Colonic mucosa (tissue), 4 donors: ENCODE measurements around the gene TM7SF3. TPM values are rescaled to one million over a fixed set of nuclear protein-coding genes. Genes with fewer than 3 reads are reported as not detected.
A peak's percentile ranks its signal among the peaks of the same experiment; 100 is the strongest.

Experiments used
- DNase-seq: peaks from one replicate; pipeline ENCODE4 v3.0.0-alpha.2; 2020
- H3K27ac ChIP-seq: fragments of 200-600 bp; one replicate; pipeline ENCODE4 v1.8.0; 2021
- H3K27me3 ChIP-seq: fragments of 200-600 bp; one replicate; pipeline ENCODE4 v1.8.0; 2021
- H3K36me3 ChIP-seq: fragments of 200-600 bp; one replicate; pipeline ENCODE4 v1.8.0; 2021
- H3K4me1 ChIP-seq: fragments of 200-600 bp; one replicate; pipeline ENCODE4 v1.8.0; 2021; ENCODE audit warnings: mild to moderate bottlenecking
- H3K4me3 ChIP-seq: fragments of 200-600 bp; one replicate; pipeline ENCODE4 v1.8.0; 2021
- H3K9ac ChIP-seq, 2 donors: one replicate each; pipeline ENCODE4 v1.7.0; 2013; ENCODE audit warnings: control low read depth in 2 of 2, low read depth in 2 of 2, low read length in 2 of 2
- H3K9me3 ChIP-seq: fragments of 200-600 bp; one replicate; pipeline ENCODE4 v1.8.0; 2021
- CTCF ChIP-seq: fragments of 200-600 bp; IDR thresholded peaks from one replicate; pipeline ENCODE4 v1.8.0; 2022; ENCODE audit warnings: antibody characterized with exemption, mild to moderate bottlenecking
- intact Hi-C: fragments of 100-400 bp; cut with DNase I; formaldehyde crosslinking; loops from one replicate; pipeline ENCODE4 v1.14.1; 2022
- total RNA-seq, 2 donors: library from RNA; stranded (reverse); fragmentation: NEBNext Ultra II Directional in 1 of 2; extraction: Animal tissue kit (Norgen Biotek cat#: 25700) in 1 of 2; gene quantifications; one replicate each; pipeline ENCODE4 v1.2.1, GENCODE V29; 2021
- donor health status: healthy.
- donor health status: DM: no; HTN: no; CAD: no.
- donor health status: DM: no; HTN: no; CAD: no.

Gene TM7SF3
- total RNA-seq, 2 donors from 2014 or later, result 50.0 to 59.1 TPM

- H3K4me1 ChIP-seq, result peaks cover 8% of the 10 kb centered on the region
- intact Hi-C loops, result loop anchor here (5.0 to 10.0 kb wide), 2 partner anchors 73 to 160 kb away; no protein-coding TSS in a partner anchor
- DNase-seq, result peak; percentile 37
- H3K27me3 ChIP-seq, result no peaks in the 10 kb centered on the region
- H3K36me3 ChIP-seq, result no peaks in the 10 kb centered on the region
- H3K9me3 ChIP-seq, result no peaks in the 10 kb centered on the region
- peak overlapping the region; percentile 80 for H3K4me3 ChIP-seq
- H3K9ac ChIP-seq, result peak overlapping the region; percentile 82 to 95
- no peak for TF ChIP-seq CTCF
- H3K27ac ChIP-seq, result peak overlapping the region; percentile 90
Observed at GRCh38 chr12:27014859-27015729, 910 bp upstream of the TM7SF3 start.

GRCh38 chr12:27013611-27014084 lies 536 bp downstream of the TM7SF3 start:
- H3K4me3 ChIP-seq, result peak overlapping the region; percentile 80
- H3K9me3 ChIP-seq, result no peaks in the 10 kb centered on the region
- no peak for TF ChIP-seq CTCF
- peak overlapping the region; percentile 90 for H3K27ac ChIP-seq
- H3K36me3 ChIP-seq, result no peaks in the 10 kb centered on the region
- H3K27me3 ChIP-seq, result no peaks in the 10 kb centered on the region
- peaks cover 8% of the 10 kb centered on the region for H3K4me1 ChIP-seq
- peak; percentile 52 for DNase-seq
- H3K9ac ChIP-seq, result peak overlapping the region; percentile 82 to 95
- intact Hi-C loops, result loop anchor here (5.0 to 10.0 kb wide), 2 partner anchors 71 to 159 kb away; no protein-coding TSS in a partner anchor

GRCh38 chr12:27012982-27013255 lies 1.3 kb downstream of the TM7SF3 start:
- DNase-seq, result no peak
- no peak overlapping the region for H3K4me3 ChIP-seq

GRCh38 chr12:27012239-27012981 lies 1.8 kb downstream of the TM7SF3 start:
- H3K27ac ChIP-seq, result no peak overlapping the region
- H3K9ac ChIP-seq, result peak overlapping the region in 1 of 2 donors; percentile 19
- H3K4me3 ChIP-seq, result no peak overlapping the region
- no peaks in the 10 kb centered on the region for H3K27me3 ChIP-seq
- no peak for DNase-seq
- peaks cover 8% of the 10 kb centered on the region for H3K4me1 ChIP-seq
- no peaks in the 10 kb centered on the region for H3K36me3 ChIP-seq
- intact Hi-C loops, result loop anchor here (5.0 to 10.0 kb wide), 2 partner anchors 70 to 158 kb away; no protein-coding TSS in a partner anchor
- TF ChIP-seq CTCF, result no peak
- no peaks in the 10 kb centered on the region for H3K9me3 ChIP-seq

More at GRCh38 chr12:27012982-27013255, 1.3 kb downstream of the TM7SF3 start:
- TF ChIP-seq CTCF, result no peak
- Histone ChIP-seq H3K27me3 (no peaks in the 10 kb centered on the region), H3K27ac (no peak overlapping the region), H3K36me3 (no peaks in the 10 kb centered on the region), H3K4me1 (peaks cover 8% of the 10 kb centered on the region), H3K9me3 (no peaks in the 10 kb centered on the region), H3K9ac (peak overlapping the region in 1 of 2 donors; percentile 95)
- intact Hi-C loops, result loop anchor here (5.0 to 10.0 kb wide), 2 partner anchors 71 to 158 kb away; no protein-coding TSS in a partner anchor

- no peak overlapping the region for H3K9ac ChIP-seq
- intact Hi-C loops, result loop anchor here (5.0 to 10.0 kb wide), 2 partner anchors 68 to 155 kb away; no protein-coding TSS in a partner anchor
Observed at GRCh38 chr12:27009881-27010301, 4.3 kb downstream of the TM7SF3 start.

More at GRCh38 chr12:27009881-27010301, 4.3 kb downstream of the TM7SF3 start:
- Histone ChIP-seq H3K27ac (no peak overlapping the region), H3K27me3 (no peaks in the 10 kb centered on the region), H3K36me3 (no peaks in the 10 kb centered on the region), H3K4me3 (no peak overlapping the region), H3K9me3 (no peaks in the 10 kb centered on the region), H3K4me1 (peaks cover 4% of the 10 kb centered on the region)
- no peak for DNase-seq
- TF ChIP-seq CTCF, result no peak
